NB4 (cell line): Measurements from ENCODE around the gene IPPK.

Experiments used
- DNase-seq: peaks from one replicate; pipeline ENCODE4 v3.0.0; 2010; ENCODE audit warnings: low read depth
- H3K4me3 ChIP-seq: one replicate; pipeline ENCODE4 v1.5.1; 2011; ENCODE audit warnings: mild to moderate bottlenecking, low read depth, low read length, moderate library complexity
- MAX ChIP-seq: IDR thresholded peaks from 2 replicates; pipeline ENCODE4 v1.6.1; 2011; ENCODE audit warnings: low read depth, low read length
- MYC ChIP-seq: IDR thresholded peaks from 2 replicates; pipeline ENCODE4 v1.6.1; 2011; ENCODE audit warnings: low read depth, low read length
- POLR2A ChIP-seq: IDR thresholded peaks from 2 replicates; pipeline ENCODE4 v1.6.1; 2011; ENCODE audit warnings: mild to moderate bottlenecking; ENCODE audit not compliant: insufficient read length; ENCODE audit errors: extremely low read depth
- TF ChIP-seq, protein P1 (sequence below): IDR thresholded peaks from one replicate; pipeline ENCODE4 v1.5.1; 2012; ENCODE audit warnings: low read depth, low read length

The IPPK gene

DNA sequence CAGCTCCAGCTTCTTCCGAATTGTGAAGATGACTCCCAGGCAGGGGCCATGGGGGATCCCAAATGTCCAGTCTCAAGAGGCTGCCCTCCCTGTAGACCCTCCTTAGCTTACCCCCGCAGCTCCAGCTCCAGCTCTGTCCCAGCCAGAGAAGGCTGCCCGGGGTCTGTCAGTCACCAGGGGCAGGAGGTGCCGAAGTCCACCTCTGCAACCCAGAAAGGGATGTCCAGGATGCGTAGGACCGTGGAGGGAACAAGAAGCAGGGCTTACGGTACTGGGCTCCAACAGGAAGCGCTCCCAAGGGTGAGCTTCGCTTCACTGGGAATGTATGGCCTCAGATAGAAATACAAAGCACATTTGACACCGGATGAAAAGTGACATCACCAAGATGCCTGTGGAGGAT is 6.0 kb downstream of the IPPK start:
- H3K4me3 ChIP-seq: no peak overlapping the region
- no peak for DNase-seq
- TF ChIP-seq, protein P1, sequence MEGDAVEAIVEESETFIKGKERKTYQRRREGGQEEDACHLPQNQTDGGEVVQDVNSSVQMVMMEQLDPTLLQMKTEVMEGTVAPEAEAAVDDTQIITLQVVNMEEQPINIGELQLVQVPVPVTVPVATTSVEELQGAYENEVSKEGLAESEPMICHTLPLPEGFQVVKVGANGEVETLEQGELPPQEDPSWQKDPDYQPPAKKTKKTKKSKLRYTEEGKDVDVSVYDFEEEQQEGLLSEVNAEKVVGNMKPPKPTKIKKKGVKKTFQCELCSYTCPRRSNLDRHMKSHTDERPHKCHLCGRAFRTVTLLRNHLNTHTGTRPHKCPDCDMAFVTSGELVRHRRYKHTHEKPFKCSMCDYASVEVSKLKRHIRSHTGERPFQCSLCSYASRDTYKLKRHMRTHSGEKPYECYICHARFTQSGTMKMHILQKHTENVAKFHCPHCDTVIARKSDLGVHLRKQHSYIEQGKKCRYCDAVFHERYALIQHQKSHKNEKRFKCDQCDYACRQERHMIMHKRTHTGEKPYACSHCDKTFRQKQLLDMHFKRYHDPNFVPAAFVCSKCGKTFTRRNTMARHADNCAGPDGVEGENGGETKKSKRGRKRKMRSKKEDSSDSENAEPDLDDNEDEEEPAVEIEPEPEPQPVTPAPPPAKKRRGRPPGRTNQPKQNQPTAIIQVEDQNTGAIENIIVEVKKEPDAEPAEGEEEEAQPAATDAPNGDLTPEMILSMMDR: no peak
- no peak for TF ChIP-seq POLR2A
- TF ChIP-seq MAX: no peak
- no peak for TF ChIP-seq MYC

DNA sequence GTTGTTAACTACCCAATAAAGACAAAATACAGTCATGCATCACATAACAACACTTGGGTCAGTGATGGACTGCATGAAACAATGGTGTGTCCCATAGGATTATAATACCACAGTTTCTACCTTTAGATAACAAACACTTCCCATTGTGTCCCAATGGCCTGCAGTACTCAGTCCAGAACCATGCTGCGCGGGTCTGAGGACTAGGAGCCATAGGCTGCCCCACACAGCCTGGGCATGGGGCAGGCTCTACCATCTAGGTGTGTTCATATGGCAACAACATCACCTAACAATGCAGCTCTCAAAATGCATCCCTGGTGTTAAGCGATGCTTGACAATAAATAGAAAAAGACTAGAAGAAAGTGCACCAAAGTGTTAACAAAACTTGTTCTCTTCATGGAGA is 6.8 kb downstream of the IPPK start:
- TF ChIP-seq POLR2A (no peak), MYC (no peak), MAX (no peak)
- TF ChIP-seq, protein P1: no peak
- no peak for DNase-seq

GRCh38 chr9:92661743-92662142 is 8.2 kb downstream of the IPPK start:
- TF ChIP-seq MYC: no peak
- TF ChIP-seq MAX: no peak
- no peak for TF ChIP-seq POLR2A
- TF ChIP-seq, protein P1: no peak
- H3K4me3 ChIP-seq: no peak overlapping the region
- DNase-seq: no peak

More for the DNA sequence above, 6.8 kb downstream of the IPPK start:
- no peak overlapping the region for H3K4me3 ChIP-seq

DNA sequence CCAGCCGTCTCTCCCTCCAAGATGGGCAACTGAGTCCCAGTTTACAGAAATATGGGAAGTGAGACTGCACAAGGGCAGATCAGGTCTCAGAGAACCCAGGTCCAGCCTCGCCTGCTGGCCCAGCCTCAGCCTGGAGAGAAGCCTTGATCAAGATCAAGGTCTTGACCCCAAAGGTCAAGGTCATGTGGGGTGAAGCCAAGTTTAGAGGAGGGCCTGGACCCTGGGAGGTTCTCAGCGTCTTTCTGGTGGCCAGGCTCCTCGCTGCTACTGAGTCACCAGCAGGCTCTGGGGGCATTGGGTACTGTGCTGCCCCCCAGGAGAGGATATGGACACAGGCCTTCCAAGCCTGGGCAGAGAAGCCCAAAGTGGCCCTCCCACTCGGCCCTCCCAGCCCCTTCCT is 8.8 kb downstream of the IPPK start:
- no peak overlapping the region for H3K4me3 ChIP-seq
- DNase-seq: no peak
- TF ChIP-seq, protein P1: no peak
- TF ChIP-seq MAX (no peak), POLR2A (no peak), MYC (no peak)

DNA sequence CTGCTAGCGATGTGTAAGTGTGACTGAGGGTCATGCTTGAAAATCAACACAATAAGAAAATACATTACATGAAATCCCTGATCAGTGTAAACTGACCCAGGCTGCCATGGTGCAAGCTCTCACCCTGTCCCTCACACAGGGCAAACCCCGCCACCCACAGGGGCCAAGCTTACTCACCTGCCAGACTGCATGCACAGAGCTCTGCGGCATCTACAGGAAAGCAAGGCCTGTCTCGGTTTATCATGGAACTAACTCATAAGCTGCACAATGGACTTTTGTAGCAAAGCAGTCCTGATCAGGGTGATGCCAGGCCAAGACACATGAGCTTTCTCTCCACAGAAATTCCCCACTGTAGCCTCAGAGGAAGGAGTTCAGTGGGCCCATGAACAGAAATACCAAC is 9.7 kb downstream of the IPPK start:
- DNase-seq: no peak
- no peak for TF ChIP-seq MYC
- no peak for TF ChIP-seq MAX
- TF ChIP-seq, protein P1: no peak
- TF ChIP-seq POLR2A: no peak
- no peak overlapping the region for H3K4me3 ChIP-seq

- TF ChIP-seq MAX (no peak), POLR2A (no peak), MYC (no peak)
- TF ChIP-seq, protein P1: no peak
- H3K4me3 ChIP-seq: no peak overlapping the region
- DNase-seq: no peak
Measured at GRCh38 chr9:92659601-92660000, 10.3 kb downstream of the IPPK start.
